HG02970 (cell line): ENCODE data around the gene MCCD1.
"Not testable (repeated sequence)": the region's sequence is repeated elsewhere in the genome, so short reads cannot be mapped to it uniquely, and the experiment has no call there.

Source experiments
- ATAC-seq: cut with Tn5 transposase; IDR thresholded peaks from one replicate; pipeline ENCODE4 v1.9.1; 2021; ENCODE audit warnings: mild to moderate bottlenecking, moderate library complexity, moderate number of reproducible peaks; ENCODE audit not compliant: unreplicated experiment, low FRiP score

Gene MCCD1

DNA sequence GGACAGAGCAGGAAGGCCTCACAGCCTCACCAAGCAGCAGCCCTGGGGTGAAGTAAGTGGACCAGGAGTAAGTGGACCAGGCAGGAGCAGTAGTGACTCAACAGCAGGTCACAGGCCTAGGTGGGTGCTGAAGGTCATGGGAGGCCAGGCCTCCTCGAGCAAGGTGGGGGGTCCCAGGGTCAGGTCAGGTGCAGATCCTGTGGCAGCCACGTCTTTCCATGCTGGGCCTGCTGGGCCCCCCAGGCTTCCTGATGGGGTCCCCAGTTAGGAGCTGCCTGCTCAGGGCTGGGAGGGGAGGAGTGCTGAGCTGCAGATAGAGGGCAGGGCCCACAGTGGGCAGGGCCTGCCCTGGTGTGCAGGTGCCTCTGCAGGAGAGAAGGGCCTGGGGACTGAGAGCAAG lies 19.7 kb upstream of the MCCD1 start:
- ATAC-seq: not testable (repeated sequence)

DNA sequence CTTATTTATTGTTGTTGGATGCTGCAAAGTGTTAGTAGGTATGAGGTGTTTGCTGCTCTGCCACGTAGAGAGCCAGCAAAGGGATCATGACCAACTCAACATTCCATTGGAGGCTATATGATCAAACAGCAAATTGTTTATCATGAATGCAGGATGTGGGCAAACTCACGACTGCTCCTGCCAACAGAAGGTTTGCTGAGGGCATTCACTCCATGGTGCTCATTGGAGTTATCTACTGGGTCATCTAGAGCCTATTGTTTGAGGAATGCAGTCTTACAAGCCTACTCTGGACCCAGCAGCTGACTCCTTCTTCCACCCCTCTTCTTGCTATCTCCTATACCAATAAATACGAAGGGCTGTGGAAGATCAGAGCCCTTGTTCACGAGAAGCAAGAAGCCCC lies 18.8 kb upstream of the MCCD1 start:
- ATAC-seq: no peak

DNA sequence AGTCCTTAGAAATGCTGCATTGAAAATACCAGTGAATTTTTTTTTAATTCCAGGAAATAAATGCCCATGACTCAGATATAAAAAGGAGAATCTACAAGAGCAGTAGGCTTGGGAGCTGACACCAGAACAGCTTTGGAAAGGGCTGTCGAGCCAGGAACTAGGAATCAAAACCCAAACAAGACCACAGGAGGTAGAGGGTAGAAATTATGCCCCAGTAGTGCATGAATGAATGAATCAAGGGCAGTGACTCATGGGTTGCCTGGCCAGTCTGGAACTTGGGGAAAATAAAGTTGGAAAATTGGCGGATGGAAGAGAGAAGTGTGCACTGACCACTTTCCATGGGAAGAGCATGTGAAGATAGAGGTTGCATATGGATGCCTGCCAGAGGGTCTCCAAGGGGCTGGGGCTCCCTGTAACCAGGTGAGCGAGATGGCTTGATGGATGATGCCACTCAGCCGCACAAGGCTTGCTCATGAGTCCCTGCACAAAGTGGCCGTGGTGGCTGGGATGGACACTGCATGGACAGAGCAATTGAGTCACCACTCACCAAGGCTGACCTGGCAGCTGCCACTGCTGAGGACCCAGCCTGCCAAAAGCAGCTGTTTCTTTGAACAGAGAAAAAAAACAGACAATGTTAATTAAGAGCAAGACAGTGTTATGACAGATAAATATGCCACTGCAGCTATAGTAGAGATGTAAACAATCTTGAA lies 15.2 kb upstream of the MCCD1 start:
- ATAC-seq: no peak

DNA sequence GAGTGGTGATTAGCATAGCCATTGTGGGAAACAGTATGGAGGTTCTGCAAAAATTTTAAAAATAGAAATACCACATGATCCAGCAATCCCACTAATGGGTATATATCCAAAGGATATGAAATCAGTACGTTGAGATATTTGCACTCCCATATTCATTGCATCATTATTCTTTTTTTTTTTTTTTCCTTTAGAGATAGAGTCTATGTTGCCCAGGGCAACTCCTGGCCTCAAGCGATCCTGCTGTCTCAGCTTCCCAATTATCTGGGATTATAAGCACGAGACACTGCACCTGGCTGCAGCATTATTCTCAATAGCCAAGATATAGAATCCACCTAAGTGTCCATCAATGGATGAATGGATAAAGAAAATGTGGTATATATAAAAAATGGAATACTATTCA lies 6.9 kb upstream of the MCCD1 start:
- no peak for ATAC-seq

DNA sequence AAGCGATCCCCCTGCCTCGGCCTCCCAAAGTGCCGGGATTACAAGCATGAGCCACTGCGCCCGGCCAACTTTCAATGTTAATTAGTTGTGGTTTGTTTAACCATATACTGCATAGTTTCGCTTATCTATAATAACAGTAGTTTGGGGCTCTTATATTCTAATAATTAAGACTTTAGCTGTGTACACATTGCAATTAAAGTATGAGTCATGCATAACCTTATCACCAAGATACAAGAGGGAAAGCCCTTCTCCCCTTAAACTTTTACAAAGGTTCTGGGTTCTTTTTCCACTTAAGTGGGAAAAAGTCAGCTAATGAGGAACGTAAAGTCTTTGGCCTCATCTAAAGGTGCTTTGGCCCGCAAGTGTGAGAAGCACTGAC lies 3.2 kb upstream of the MCCD1 start:
- no peak for ATAC-seq

DNA sequence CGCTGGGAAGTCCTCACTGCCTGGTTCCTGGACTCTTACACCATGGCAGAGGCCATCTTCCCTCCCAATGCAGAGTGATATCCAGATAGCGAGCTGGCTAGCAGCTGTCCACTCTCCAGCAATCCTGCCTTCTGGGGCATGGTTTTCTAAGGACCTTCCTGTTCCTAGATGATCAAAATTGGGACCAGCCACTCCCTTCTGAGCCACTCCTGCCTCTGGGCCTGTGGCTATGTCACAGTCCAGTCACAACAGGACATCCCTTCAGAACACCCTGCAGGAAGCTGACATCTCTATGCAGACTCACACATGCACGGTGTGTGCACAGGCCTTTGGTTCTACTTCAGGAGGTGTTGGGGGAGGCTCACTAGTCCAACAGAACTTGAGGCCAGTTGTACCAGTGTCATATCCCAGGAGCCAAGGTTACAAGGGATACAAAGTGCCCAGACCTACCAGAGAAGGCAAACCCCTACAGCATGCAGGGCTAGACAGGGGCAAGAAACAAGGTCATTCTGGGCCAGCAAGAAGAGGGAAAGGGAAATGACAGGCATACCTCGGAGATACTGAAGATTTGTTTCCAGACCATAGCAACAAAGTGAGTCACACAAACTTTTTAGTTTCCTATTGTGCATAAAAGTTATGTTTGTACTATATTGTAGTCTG lies 2.7 kb upstream of the MCCD1 start:
- ATAC-seq: no peak

DNA sequence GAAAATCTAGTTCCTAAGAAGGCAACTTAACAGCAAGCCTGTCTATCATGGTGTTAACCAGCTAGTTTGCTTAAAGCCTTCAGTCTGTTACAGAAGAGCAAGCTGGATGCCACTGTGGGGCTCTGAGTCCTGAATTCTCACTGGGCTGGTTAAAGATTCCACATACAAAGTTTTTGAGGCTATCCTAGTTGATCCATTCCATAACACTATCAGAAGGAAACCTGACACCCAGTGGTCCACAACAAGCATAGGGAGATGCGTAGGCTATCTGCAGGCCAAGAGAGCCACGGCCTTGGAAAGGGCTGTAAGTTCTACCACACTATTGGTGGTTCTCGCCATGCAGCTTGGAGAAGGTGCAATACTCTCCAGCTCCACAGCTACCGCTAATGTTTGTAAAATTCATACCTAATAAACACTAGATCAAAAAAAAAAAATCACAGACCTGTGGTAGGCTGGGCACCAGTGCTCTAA lies 420 bp upstream of the MCCD1 start:
- no peak for ATAC-seq

DNA sequence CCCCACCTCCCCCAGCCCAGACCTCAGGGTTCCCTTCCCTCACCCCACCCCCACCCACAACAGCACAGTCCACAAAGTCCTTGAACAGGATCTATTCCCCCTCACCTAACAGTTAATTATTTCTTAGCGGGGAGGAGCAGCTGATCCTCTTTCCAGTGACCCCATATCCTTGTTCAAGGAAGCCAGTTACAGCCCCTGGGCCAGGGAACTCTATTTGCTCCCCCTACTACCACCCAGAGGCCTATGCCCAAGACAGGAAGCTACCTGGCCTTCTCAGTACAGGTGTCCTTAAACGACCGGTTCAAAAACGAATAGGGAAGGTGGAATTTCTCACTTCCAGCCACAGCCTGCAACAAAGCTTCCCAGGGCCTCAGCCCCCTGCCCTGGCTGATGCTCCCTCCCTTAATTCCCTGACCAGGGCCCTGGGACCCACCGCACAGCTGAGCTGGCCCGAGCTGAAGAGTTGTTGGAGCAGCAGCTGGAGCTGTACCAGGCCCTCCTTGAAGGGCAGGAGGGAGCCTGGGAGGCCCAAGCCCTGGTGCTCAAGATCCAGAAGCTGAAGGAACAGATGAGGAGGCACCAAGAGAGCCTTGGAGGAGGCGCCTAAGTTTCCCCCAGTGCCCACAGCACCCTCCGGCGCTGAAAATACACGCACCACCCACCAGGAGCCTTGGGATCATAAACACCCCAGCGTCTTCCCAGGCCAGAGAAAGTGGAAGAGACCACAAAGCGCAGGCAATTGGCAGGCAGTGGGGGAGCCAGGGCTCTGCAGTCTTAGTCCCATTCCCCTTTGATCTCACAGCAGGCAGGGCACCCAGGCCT lies 778 bp downstream of the MCCD1 start:
- no peak for ATAC-seq

DNA sequence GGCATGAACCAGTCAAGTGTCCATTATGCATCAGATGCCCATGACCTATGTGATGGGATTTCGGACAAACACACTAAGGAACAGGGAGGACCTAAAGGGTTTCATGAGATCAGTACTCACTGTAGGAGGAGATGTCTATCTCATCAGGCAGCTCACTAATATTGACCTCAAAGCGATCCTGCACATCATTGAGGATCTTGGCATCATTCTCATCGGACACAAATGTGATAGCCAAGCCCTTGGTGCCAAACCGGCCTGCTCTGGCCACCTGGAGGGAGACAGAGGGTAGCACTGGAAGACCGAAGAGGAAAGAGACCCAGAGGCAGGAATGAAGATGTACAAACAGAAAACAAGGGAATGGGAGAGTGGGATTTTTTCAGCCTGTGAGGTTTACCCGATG lies 1.9 kb downstream of the MCCD1 start:
- no peak for ATAC-seq

DNA sequence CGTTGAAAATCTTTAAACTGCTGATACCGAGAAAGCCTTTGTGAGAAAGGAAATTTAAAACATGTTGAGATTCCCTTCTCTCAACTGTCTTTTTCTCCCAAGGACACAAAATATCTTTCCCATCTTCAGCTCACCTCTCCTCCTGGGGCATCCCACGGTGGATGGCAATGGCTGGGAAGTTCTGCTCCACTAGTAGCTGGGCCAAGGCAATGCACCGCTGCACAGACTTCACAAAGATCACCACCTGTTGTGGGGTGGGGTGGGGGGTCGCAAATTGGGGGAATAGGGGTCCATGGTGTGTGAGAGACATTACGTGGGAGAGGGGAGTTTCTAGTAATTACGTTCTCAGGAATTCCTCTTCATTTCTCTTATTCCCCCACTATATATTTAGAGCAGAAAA lies 2.4 kb downstream of the MCCD1 start:
- no peak for ATAC-seq

DNA sequence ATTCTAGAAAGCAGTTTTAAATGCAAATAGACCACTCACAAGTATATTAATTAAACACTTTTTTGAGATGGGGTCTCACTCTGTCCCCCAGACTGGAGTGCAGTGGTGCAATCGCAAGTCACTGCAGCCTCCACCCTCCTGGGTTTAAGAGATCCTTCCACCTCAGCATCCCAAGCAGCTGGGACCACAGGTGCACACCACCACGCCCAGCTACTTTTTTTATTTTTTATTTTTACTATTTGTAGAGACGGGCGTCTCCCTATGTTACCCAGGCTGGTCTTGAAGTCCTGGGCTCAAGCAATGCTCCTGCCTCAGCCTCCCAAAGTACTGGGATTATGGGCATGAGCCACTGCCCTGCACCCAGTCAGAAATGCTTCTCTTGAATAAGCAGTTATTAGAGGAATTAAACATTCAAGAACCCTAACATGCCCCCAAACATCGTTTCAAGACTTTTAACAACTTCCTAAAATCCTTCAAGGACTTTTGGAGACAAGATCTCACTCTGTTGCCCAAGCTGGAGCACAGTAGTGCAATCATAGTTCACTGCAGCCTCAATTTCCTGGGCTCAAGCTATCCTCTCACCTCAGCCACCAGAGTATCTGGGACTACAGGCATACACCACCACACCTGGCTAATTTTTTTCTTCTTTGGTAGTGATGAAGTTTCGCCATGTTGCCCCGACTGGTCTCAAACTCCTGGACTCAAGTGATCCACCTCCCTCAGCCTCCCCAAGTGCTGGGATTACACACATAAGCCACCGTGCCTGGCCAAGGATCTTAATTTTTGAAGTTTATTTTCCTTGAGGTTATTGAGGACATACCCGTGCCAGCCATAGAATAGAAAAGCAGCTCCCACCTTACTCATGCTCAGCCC lies 3.2 kb downstream of the MCCD1 start:
- ATAC-seq: no peak

DNA sequence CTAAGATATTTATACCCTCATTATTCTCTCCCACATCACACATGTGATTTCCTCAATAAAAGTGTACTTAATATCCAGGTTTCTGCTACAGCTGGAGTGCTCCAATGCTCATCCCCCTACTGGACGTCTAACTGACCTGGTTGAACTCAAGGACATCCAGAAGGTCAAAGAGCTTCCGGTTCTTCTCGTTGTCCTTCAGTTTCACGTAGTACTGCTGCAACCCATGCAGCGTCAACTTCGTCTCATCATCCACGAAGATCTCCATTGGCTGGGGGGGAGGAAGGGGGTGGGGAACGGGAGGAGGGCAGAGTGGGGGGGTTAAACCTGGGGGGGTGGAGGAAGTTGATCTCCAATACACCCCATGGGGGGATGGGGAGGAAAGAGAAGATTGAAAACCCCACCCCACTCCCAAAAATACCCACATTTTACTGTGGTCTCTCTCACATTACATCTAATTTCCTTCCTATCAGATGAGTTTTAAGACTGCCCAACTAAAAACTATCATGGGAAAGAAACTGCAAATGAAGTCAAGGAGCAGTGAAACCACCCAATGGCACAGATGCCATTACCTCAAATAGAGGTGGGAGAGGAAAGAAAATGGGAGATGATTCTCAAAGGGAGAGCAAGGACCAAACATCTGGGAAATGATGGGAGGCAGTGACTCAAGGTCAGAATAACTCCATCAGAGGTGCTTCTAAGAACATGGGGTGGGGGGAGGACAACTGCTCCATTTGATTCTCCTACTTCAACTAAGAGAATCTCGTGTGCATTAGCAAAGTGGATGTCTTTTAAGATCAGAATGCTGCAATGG lies 4.1 kb downstream of the MCCD1 start:
- ATAC-seq: no peak

DNA sequence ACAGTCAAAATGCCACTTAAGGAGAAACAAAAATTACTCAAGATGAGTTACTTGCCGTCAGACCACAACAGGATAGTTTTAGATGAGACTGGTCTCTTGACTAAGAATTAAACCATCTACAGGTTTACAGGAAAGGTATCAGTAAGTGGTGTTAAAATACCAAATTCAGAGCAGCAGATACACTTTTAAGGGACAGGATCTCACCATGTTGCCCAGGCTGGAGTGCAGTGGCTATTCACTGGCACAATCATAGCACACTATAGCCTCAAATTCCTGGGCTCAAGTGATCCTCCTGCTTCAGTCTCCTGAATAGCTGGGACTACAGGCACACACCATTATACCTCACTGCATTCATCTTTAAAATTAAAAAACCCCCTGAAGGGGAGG lies 4.7 kb downstream of the MCCD1 start:
- no peak for ATAC-seq

DNA sequence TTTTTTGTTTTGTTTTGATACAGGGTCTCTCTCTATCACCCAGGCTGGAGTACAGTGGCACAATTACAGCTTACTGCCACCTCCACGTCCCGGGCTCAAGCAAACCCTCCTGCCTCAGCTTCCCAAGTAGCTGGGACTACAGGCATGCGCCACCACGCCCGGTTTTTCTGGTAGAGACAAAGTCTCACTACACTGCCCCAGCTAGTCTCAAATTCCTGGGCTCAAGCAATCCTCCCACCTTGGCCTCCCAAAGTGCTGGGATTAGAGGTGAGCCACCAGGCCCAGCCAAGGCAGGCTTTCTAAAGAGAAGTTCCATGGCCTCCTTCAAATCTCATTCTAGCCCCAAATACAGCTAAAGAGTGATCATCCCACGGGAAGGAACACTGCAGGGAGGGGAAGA lies 5.2 kb downstream of the MCCD1 start:
- ATAC-seq: no peak

DNA sequence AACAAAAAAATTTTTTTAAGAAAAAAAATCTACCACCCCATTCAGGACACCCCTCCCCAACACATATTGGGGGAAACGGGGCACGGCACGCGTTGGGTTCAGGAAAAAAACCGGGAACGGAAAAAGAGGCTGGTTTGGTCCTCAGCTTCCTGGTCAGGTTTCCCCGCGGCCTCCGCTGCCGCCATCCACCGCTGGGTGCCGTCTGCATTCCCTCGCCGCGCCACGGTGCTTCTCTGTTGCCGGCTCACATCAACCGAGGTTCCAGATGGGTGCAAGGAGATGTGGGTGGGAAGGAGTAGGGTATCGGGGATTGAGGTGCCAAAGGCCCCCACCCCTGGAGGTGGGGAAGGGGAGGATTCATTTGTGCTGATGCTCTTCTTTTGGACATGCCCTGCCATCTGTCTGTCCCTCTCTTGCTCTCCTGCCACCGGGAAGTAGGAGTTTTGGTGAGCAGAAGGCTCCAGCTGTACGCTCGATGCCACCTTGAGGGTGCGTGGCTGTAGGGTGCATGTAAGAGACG lies 5.8 kb downstream of the MCCD1 start:
- ATAC-seq: no peak

DNA sequence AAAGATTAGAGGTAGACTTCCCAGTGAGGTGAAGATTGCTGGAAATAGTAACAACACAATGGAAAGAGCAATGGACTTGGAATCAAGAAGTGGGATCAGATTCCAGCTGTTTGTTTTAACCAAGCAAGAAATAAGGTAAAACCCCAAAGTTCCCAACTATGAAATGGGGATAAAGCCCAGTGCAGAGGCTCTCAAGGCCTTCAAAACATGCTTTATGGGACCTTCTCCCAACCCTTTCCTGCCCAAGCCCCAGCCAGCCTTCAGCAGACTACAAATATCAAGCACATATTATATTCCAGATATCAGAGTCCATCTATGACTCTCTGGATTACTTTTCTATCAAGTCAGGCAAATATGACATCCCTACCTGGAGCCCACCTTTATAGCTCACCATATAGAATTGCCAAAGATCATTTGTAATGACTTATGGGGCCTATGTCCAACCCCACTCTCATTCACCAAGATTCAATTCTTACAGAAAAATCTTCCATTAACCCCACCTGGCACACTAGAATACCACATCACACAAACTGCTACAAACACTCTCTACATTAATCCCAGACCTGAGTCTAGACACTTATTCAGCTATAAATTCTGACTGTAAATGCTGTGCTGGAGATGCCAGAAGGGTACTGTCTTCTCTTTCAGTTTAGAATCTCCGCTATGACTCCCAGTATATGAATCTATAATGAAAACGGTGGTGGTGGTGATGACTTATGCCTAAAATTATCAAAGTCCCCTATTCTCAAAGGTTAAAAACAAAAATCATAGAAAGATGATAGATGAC lies 7.0 kb downstream of the MCCD1 start:
- no peak for ATAC-seq

DNA sequence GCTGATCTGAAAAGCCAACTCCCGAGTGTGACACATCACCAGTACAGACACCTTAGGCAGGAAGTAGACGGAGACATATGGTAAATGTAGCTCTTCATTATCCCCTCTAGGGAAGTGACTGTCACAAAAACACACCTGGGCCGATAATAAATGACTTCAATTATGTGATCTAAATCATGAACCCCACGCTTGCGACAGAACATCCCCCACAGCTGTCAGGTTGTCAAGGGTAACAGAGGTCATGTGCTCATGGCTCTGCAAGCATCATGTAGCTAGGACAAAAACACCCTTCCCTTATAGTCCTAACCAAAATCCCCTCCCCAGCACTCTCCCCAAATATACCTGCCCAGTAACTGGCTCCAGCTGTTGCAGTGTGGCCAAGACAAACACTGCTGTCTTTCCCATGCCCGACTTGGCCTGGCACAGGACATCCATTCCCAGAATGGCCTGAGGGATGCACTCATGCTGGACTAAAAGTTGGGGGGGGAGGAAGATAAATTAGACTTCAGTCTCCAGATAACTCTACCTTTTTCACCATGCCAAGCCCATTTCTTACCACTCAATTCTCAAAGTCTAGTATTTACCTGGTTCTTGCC lies 10.1 kb downstream of the MCCD1 start:
- ATAC-seq: no peak

DNA sequence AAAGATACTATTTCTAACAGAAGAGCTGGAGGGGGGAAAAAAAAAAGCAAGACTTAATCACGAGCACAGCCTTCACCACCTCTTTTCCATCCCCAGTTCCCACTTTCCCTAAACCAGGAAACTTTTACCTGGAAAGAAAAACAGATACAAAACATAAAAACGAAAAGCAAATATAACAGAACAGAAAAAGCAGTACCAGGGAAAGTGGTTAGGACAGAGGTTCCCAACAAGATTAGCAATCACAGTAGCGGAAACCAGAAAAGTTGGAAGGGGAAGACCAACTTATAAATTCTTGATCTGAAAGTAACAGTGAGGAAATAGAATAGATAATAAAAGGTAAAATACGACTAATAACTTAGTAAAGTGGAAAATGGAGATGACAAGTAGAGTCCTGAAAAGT lies 11.9 kb downstream of the MCCD1 start:
- no peak for ATAC-seq
